Amniotic stem cell (primary cell): ENCODE measurements around the gene EHMT1.

Experiments
- DNase-seq: peaks from one replicate; lab custom pipeline; 2025; lab: John Stamatoyannopoulos, UW

The EHMT1 gene

DNA sequence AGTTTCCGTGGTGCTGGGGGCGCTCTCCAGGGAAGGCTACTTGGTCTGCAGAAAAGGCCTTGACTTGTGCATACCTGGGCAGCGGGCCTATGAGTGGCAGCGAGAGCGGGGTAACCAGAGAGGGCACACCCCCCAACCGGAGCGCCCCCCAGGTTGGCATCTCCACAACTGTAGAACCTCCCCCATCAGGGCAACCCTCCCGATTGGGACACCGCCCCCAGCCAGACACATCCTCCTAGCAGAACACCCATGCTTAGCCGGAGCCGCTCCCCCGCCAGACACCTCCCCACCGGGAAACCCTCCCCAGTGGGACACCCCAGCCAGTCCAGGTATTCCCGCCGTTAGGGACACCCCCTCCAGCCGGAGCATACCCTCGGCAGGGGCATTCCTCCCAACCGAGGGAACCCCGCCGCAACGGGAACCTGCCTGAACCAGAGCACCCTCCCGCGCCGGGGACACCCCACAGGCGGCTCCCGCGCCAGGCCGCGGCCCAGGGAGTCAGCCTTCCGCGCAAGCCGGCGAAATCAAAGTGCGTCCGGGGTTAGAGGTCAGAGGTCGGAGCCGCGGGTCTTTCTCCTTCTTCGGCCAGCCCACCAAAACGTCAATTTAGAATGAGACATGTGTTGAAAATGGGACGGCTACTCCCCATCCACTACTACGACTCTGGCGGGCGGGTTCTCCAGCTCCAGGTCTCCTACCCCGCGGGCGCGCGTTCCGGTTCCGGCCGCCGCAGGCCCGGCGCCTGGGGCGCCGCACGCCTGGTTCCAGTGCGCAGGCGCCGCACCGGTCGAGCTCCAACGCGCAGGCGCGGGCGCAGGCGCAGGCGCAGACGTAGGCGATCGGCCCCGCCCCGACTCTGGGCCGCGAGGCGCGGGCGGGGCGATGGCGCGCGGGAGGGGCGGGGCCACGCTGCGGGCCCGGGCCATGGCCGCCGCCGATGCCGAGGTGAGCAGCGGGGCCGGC, at the start of gene EHMT1:
EHMT1 (plus strand) TSS at position 901 of the 963 bp plus-strand sequence; CDS start at position 925, 24 bp downstream.
- DNase-seq = peak; percentile 59

DNA sequence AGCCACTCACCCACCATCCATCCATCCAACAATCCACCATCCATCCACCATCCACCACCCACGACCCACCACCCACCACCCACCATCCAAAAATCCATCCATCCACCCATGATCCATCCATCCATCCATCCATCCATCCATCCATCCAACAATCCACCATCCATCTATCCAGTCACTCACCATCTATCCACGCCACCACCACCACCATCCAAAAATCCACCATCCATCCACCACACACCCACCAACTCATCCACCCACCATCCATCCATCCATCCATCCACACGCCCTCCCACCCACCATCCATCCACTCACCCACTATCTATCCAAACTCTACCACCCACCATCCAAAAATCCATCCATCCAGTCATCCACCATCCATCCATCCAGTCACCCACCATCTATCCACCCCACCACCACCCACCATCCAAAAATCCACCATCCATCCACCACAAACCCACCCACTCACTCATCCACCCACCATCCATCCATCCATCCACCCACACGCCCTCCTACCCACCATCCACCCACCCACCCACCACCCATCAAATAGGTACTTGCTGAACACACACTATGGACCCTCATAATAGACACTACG, 49.1 kb upstream of the EHMT1 start:
- DNase-seq = no peak

- DNase-seq = no peak
Observed at GRCh38 chr9:137570566-137570965, 48.2 kb upstream of the EHMT1 start.

- no peak for DNase-seq
Observed at GRCh38 chr9:137574192-137574591, 44.6 kb upstream of the EHMT1 start.

- DNase-seq = no peak
Observed at GRCh38 chr9:137575364-137575715, 43.5 kb upstream of the EHMT1 start.

GRCh38 chr9:137575716-137576411, 42.9 kb upstream of the EHMT1 start:
- no peak for DNase-seq

DNA sequence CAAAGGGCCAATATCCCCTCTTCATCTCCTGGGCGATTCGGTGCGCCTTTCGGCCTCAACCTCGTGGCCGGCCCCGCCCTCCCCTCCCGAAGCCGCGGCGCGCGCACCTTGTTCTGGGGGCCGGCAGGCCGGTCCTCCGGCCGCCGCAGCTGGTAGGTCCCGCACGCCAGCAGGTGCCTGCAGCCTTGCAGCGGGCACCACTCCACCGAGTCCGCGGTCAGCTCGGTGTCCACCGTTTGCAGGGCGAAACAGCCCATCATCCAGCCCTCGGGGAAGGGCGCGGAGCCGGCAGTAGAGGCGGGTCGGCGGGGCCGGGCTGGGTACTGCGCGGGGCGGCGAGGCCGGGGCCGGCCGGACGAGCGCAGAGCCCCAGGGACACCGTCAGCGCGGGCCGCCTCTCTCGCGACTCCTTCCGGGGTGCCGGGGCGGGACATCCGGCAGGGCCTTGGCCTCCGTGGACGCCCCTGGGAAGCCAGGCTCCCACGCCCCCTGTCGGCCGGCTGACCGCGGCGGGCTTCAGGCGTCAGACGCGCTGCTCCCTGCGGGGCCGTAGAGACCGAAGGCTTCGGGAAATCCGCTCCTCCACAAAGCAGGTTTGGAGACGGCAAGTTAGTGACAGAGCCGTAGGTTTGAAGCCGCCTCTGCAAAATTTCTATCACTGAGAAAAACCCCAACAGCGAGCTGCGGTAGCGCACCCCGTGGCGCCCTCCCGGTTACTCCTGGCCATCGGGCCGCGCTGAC, 40.1 kb upstream of the EHMT1 start, which contains the start of gene DPH7:
DPH7 (minus strand) TSS at position 408 of the 741 bp plus-strand sequence; CDS start at position 260, 148 bp downstream.
- DNase-seq = peak; percentile 86

DNA sequence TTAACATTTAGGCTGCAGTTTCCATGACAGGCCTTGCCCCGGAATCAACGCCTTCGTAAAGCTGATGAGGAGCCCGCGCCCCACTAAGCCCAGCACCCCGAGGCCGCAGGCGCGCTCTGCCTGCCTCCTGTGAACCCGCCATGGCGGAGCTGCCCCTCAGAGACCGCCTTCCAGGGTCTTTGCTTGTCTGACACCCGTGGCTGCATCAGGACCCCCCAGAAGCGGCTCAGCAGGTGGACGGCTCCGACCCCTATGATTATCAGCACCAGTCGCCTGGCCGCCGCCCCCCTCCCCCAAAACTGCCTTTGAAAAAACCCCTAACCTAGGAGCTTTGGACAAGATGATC, 39.6 kb upstream of the EHMT1 start:
- no peak for DNase-seq

GRCh38 chr9:137580209-137580953, 38.4 kb upstream of the EHMT1 start:
- no peak for DNase-seq

- DNase-seq = no peak
Observed at GRCh38 chr9:137580954-137581322, 37.9 kb upstream of the EHMT1 start.

- DNase-seq = no peak
Observed at GRCh38 chr9:137581361-137582285, 37.2 kb upstream of the EHMT1 start.

GRCh38 chr9:137582286-137582860, 36.4 kb upstream of the EHMT1 start:
- no peak for DNase-seq

GRCh38 chr9:137583347-137583746, 35.5 kb upstream of the EHMT1 start:
- DNase-seq = no peak

DNA sequence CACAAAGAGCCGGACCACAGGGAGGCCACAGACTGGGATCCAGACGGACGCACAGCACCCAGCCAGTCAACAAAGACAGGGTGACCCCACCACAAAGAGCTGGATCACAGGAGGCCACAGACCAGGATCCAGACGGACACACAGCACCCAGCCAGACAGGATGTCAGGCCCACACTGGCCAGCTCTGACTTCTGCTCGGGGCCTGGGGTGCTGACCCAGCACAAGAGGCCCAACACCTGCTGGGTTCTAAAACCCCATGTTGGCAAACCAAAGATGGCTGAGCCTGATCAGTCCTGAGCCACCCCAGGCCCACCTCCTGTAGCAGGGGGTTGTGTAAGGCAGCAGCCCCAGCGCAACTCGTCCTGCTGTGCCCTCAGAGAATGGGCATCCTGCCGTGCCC, 34.8 kb upstream of the EHMT1 start:
- no peak for DNase-seq

GRCh38 chr9:137586854-137587253, 32.0 kb upstream of the EHMT1 start:
- DNase-seq = no peak

DNA sequence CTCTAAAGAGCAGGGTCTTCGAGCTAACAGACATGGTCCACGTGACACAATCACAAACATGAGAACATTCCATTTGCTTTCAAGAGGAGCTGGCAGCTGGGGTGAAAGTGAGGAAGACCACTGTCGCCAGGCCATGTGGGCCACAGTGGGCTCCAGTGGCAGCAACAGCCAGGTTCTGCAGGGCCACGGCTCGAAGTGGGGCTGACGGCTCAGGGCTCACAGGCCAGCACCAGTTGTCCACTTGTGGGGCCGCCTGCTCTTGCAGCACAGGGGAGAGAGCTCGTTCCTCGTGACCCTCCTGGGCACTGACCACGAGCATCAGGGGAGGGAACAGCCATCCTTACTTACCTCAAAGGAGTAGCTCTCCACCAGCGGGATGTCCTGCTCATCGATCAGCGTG, 30.5 kb upstream of the EHMT1 start:
- DNase-seq = no peak

GRCh38 chr9:137588891-137589290, 29.9 kb upstream of the EHMT1 start:
- DNase-seq = no peak

DNA sequence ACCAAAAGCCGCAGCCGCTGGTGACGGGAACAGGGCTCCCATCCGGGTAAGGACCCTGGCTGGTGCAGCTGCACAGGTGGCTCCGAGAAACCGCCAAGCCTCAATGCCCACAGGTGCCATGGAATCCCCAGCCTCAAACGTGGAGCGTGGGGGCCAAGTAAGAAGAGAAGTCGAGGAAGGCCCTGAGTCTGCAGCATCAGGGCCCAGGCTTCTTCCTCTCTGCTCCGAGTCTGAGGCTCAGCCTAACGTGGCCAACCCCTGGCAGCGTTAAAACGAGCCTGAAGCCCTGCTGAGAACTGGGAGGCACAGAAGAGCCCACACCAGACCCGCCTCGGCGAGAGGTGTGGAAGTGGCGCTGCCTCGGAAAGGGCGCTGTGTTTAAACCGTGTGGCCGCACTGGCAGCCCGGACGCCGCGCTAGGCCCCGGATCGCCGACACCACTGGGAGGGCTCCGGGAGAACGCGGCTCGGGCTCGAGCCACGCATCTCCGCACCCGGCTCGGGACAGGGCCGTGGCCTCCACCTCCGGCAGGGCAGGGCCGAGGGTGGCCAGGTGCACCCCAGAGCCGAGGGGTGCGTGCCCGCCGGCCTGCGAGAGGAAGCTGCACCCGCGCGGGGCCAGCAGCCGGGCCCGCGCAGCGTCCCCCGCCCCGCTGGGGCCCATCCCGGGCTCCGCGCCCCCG, 29.2 kb upstream of the EHMT1 start:
- no peak for DNase-seq

GRCh38 chr9:137590123-137590468, 28.7 kb upstream of the EHMT1 start:
- DNase-seq = no peak
